ENCODE results near the gene GASK1B.

Gene GASK1B

DNA sequence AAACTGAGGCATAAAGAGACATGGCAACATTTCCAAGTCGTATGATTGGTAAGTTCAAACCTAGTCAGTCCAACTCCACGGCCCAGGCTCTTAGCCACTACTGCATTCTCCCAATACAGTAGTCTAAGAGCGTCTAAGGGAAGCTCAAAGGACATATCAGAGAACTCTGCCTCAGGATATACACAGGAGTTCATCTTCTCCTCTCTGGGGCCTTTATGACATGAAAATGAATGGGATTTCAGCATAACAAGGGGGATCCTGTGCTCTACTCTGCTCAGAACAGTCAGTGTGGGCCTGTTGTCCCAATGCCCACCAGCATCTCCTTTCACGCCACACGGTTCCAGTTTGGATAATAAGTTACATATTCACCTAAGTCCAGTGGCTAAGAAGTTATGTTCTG lies 4.2 kb downstream of the GASK1B start:
- no peak overlapping the region for H3K4me2 ChIP-seq
- no peak overlapping the region for H3K4me3 ChIP-seq
- H3K27ac ChIP-seq = no peak overlapping the region

GRCh38 chr4:158166701-158167100 lies 6.1 kb downstream of the GASK1B start:
- Histone ChIP-seq H3K4me2 (no peak overlapping the region), H3K27ac (no peak overlapping the region), H3K4me3 (no peak overlapping the region), H3K36me3 (no peaks in the 10 kb centered on the region), H4K20me1 (no peaks in the 10 kb centered on the region), H3K9me3 (no peaks in the 10 kb centered on the region), H3K27me3 (no peaks in the 10 kb centered on the region), H3K9ac (no peak overlapping the region), H3K4me1 (peaks cover 5% of the 10 kb centered on the region; the same call in 1 of the 2 replicates)
- TF ChIP-seq Cebpa-rat (IDR thresholded peaks at IDR 0.05) = no peak

More for the DNA sequence above, 4.2 kb downstream of the GASK1B start:
- no peaks in the 10 kb centered on the region for H3K36me3 ChIP-seq
- H3K27me3 ChIP-seq = no peaks in the 10 kb centered on the region
- H4K20me1 ChIP-seq = no peaks in the 10 kb centered on the region
- no peak overlapping the region for H3K9ac ChIP-seq
- H3K9me3 ChIP-seq = no peaks in the 10 kb centered on the region
- H3K4me1 ChIP-seq = peaks cover 10% of the 10 kb centered on the region
- no peak for TF ChIP-seq Cebpa-rat (IDR thresholded peaks at IDR 0.05)

- TF ChIP-seq Cebpa-rat (IDR thresholded peaks at IDR 0.05) = no peak
These were observed 8.0 kb downstream of the GASK1B start for GRCh38 chr4:158164768-158165213.

GRCh38 chr4:158163941-158164767 lies 8.7 kb downstream of the GASK1B start:
- Histone ChIP-seq H3K27me3 (no peaks in the 10 kb centered on the region), H3K4me2 (no peak overlapping the region), H3K36me3 (no peaks in the 10 kb centered on the region), H3K27ac (no peak overlapping the region), H3K4me3 (no peak overlapping the region), H3K9ac (no peak overlapping the region), H4K20me1 (no peaks in the 10 kb centered on the region), H3K9me3 (no peaks in the 10 kb centered on the region), H3K4me1 (no peaks in the 10 kb centered on the region)
- no peak for TF ChIP-seq Cebpa-rat (IDR thresholded peaks at IDR 0.05)

More at GRCh38 chr4:158164768-158165213, 8.0 kb downstream of the GASK1B start:
- H4K20me1 ChIP-seq = no peaks in the 10 kb centered on the region
- no peak overlapping the region for H3K9ac ChIP-seq
- H3K4me1 ChIP-seq = 0 out of 2 replicates have a peak, but pooled peaks cover under 1% of the 10 kb centered on the region
- no peak overlapping the region for H3K27ac ChIP-seq
- H3K27me3 ChIP-seq = no peaks in the 10 kb centered on the region
- H3K9me3 ChIP-seq = no peaks in the 10 kb centered on the region
- no peak overlapping the region for H3K4me2 ChIP-seq
- no peak overlapping the region for H3K4me3 ChIP-seq
- no peaks in the 10 kb centered on the region for H3K36me3 ChIP-seq

DNA sequence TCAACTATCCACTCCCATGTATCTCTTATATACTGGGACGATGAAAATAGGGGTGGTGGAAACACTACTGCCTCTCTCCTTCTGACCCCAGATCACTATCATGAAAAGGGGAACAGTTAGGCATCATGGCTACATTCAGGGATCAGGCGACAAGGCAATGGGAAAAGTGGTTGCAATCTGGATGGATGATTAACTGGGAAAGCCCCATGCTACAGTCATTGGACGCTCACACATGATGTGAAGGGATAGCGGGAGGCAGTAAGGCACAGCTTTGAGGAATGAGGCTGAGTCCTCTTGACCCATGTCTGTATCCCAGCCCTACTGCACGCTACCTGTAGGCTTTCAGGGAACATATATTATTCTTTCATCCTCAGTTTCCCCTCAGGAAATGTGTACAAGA lies 10.2 kb downstream of the GASK1B start:
- Histone ChIP-seq H3K9me3 (no peaks in the 10 kb centered on the region), H3K36me3 (no peaks in the 10 kb centered on the region), H3K4me2 (no peak overlapping the region), H3K4me1 (no peaks in the 10 kb centered on the region), H3K9ac (no peak overlapping the region), H3K4me3 (no peak overlapping the region), H4K20me1 (no peaks in the 10 kb centered on the region), H3K27ac (no peak overlapping the region), H3K27me3 (no peaks in the 10 kb centered on the region)
- no peak for TF ChIP-seq Cebpa-rat (IDR thresholded peaks at IDR 0.05)

DNA sequence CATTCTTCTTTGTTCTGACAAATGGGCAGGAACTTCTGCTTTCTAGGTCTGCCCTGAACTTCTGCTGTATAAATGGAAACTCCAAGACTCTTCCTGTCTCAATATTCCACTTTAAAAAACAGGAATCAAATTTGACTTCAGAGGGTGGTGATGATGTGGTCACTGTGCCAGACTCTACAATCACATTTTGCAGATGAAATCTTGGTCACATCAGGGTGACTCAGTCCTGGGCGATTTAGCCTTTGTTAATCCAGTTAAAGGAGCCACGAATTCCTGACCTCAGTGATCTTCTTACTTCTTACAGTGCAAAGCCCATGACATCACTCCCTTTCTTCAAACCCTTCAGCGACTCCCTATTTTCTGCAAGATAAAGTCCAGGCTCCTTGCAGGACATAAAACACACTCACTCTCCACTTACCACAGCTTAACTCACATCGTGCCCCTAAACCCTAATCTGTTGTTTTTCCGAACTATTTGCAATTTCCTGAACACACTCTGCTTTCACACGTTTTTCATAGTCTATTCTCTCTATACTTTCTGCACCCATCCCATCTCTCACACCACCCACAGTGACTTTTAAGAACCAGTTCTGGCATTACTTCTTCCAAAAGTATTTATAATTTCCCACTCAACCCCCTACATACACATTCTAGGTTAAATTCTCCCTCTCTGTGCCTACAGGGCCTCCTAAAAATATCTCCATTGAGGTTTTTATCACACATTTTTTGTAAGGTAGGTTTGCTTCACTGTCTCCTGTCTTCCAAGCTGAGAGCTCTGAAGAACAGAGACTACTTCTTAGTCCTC lies 11.1 kb downstream of the GASK1B start:
- H3K4me2 ChIP-seq = no peak overlapping the region
- no peaks in the 10 kb centered on the region for H4K20me1 ChIP-seq
- no peak overlapping the region for H3K9ac ChIP-seq
- no peak overlapping the region for H3K4me3 ChIP-seq
- H3K27ac ChIP-seq = no peak overlapping the region
- H3K27me3 ChIP-seq = no peaks in the 10 kb centered on the region
- TF ChIP-seq Cebpa-rat (IDR thresholded peaks at IDR 0.05) = no peak
- H3K4me1 ChIP-seq = no peaks in the 10 kb centered on the region
- no peaks in the 10 kb centered on the region for H3K9me3 ChIP-seq
- H3K36me3 ChIP-seq = no peaks in the 10 kb centered on the region

GRCh38 chr4:158159718-158160094 lies 13.1 kb downstream of the GASK1B start:
- no peak overlapping the region for H3K4me2 ChIP-seq
- H3K27me3 ChIP-seq = no peaks in the 10 kb centered on the region
- H3K9ac ChIP-seq = no peak overlapping the region
- no peak overlapping the region for H3K4me3 ChIP-seq
- H3K4me1 ChIP-seq = peaks cover 9% of the 10 kb centered on the region
- no peaks in the 10 kb centered on the region for H3K9me3 ChIP-seq
- no peaks in the 10 kb centered on the region for H4K20me1 ChIP-seq
- H3K27ac ChIP-seq = no peak overlapping the region
- no peak for TF ChIP-seq Cebpa-rat (IDR thresholded peaks at IDR 0.05)
- H3K36me3 ChIP-seq = no peaks in the 10 kb centered on the region

DNA sequence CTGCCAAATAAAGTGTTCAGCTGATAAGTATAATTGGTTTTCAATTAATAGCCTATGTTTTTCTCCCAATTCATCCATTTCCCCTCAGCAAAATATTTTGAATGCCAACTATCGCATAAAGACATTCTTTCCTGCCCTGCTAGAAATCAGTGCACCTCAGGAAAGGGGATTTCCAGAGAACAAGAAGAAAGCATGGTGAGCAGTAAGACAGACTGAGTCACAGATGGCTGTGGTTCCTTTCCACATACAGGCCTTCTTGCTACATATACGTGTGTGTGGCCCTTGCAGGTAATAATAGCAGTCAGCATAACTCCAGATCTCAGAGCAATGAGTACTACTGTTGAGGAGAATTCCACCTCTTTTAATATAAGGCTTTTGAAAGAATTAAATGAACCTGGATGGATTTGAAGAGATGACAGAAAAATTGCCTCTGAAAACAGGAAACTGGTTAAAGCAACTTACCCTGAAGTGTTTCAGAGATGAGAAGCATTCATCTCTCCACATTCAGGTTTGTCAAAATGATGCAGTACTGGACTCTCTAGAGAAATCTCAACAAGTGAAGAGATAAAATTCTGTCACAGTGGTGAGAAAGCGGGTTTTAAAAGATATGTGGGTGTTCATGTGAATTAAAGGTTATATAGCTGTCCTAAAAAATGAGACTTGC lies 13.6 kb downstream of the GASK1B start:
- Histone ChIP-seq H3K27me3 (no peaks in the 10 kb centered on the region), H3K36me3 (no peaks in the 10 kb centered on the region), H4K20me1 (no peaks in the 10 kb centered on the region), H3K4me1 (peaks cover 9% of the 10 kb centered on the region), H3K9me3 (no peaks in the 10 kb centered on the region), H3K4me2 (no peak overlapping the region), H3K27ac (no peak overlapping the region), H3K9ac (no peak overlapping the region), H3K4me3 (no peak overlapping the region)
- TF ChIP-seq Cebpa-rat (IDR thresholded peaks at IDR 0.05) = no peak

GRCh38 chr4:158157412-158157811 lies 15.4 kb downstream of the GASK1B start:
- TF ChIP-seq Cebpa-rat (IDR thresholded peaks at IDR 0.05) = no peak
- no peak overlapping the region for H3K27ac ChIP-seq
- H3K27me3 ChIP-seq = no peaks in the 10 kb centered on the region
- no peaks in the 10 kb centered on the region for H3K36me3 ChIP-seq
- H4K20me1 ChIP-seq = no peaks in the 10 kb centered on the region
- peaks cover 9% of the 10 kb centered on the region for H3K4me1 ChIP-seq
- no peak overlapping the region for H3K4me3 ChIP-seq
- no peaks in the 10 kb centered on the region for H3K9me3 ChIP-seq
- no peak overlapping the region for H3K9ac ChIP-seq
- H3K4me2 ChIP-seq = no peak overlapping the region
